NCI-H1417 (cell line): Measurements from ENCODE around the gene SEMA3C.

Source experiments
- DNase-seq, 3 experiments: peaks; one replicate each; lab custom pipeline; 2025; lab: John Stamatoyannopoulos, UW

Gene SEMA3C

GRCh38 chr7:80851896-80852476 is 66.9 kb downstream of the SEMA3C start:
- no peak for DNase-seq

GRCh38 chr7:80848841-80849240 is 70.0 kb downstream of the SEMA3C start:
- peak in 2 of 3 experiments; percentile 56 to 71 for DNase-seq

GRCh38 chr7:80847895-80848294 is 71.0 kb downstream of the SEMA3C start:
- DNase-seq: no peak

- no peak for DNase-seq
These were observed 71.8 kb downstream of the SEMA3C start for GRCh38 chr7:80847027-80847426.

- no peak for DNase-seq
These were observed 73.9 kb downstream of the SEMA3C start for GRCh38 chr7:80844916-80845315.

GRCh38 chr7:80843018-80843677 is 75.7 kb downstream of the SEMA3C start:
- peak in 2 of 3 experiments; percentile 14 to 76 for DNase-seq

GRCh38 chr7:80842022-80842790 is 76.6 kb downstream of the SEMA3C start:
- DNase-seq: no peak

GRCh38 chr7:80841423-80841955 is 77.4 kb downstream of the SEMA3C start:
- no peak for DNase-seq

GRCh38 chr7:80840681-80841080 is 78.2 kb downstream of the SEMA3C start:
- no peak for DNase-seq

- no peak for DNase-seq
These were observed 79.0 kb downstream of the SEMA3C start for GRCh38 chr7:80839855-80840254.

- no peak for DNase-seq
These were observed 80.2 kb downstream of the SEMA3C start for GRCh38 chr7:80838643-80839042.

- no peak for DNase-seq
These were observed 81.5 kb downstream of the SEMA3C start for GRCh38 chr7:80837345-80837744.

GRCh38 chr7:80835251-80835650 is 83.6 kb downstream of the SEMA3C start:
- DNase-seq: no peak

- peak in 2 of 3 experiments; percentile 40 to 84 for DNase-seq
These were observed 85.3 kb downstream of the SEMA3C start for GRCh38 chr7:80833289-80834268.

- DNase-seq: no peak
These were observed 86.8 kb downstream of the SEMA3C start for GRCh38 chr7:80832006-80832405.

GRCh38 chr7:80830584-80831285 is 88.1 kb downstream of the SEMA3C start:
- peak in 1 of 3 experiments; percentile 17 for DNase-seq

- no peak for DNase-seq
These were observed 88.8 kb downstream of the SEMA3C start for GRCh38 chr7:80830010-80830409.

- DNase-seq: no peak
These were observed 89.3 kb downstream of the SEMA3C start for GRCh38 chr7:80829527-80829926.

- DNase-seq: no peak
These were observed 91.6 kb downstream of the SEMA3C start for GRCh38 chr7:80827239-80827633.

- peak in 1 of 3 experiments; percentile 36 for DNase-seq
These were observed 92.2 kb downstream of the SEMA3C start for GRCh38 chr7:80826520-80827238.
